ENCODE measurements around the gene EDC4. TPM values are rescaled to one million over a fixed set of nuclear protein-coding genes. Genes with fewer than 3 reads are reported as not detected.
A peak's percentile ranks its signal among the peaks of the same experiment; 100 is the strongest.

Gene EDC4
- total RNA-seq, 1 experiment from 2014 or later: 100 TPM

DNA sequence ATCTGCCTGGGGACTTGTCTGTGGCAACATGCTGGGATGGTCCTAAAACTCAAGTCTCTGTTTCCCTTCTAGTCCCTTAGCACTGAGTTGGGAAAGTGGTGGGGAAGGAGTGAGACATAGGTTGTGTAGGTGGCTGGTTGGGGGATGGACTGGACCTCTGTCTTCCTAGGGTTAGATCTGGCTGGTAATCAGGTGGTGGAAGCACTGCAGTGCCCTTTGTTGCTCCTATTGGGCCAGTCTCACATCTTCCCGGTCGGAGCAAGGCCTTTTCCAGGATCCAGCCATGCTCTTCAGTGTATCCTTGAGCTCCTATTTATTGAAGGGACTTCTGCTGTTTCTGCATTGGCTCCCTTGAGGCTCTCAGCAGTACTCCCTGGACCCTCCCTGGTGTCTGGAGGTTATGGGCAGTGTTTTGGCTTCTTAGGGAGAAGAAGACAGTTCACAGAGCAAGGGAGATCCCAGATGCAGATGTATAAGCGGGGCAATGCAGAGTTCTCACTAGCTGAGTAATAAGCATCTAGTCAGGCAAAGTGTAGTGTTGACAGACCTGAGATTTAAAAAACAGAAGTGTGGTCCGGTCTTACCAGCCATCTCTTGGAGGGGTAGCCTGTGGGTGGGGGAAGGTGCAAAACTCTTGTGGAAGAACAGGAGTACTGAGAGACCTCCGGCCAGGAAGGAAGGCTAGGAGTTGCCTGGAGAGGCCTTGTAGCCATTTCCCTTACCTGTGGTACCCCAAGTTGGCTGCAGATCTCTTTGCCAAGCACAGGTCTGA lies 27.4 kb upstream of the EDC4 start:
- Histone ChIP-seq H2AFZ (ENCODE audit: low read depth, low read length, poor library complexity, severe bottlenecking) (no peak overlapping the region), H3K27me3 (ENCODE audit: insufficient read depth, low read length) (no peaks in the 10 kb centered on the region), H3K9ac (ENCODE audit: low read length) (peak overlapping the region; percentile 93), H3K4me1 (ENCODE audit: control insufficient read depth in 1 of 2, insufficient read depth in 2 of 2, low read length in 2 of 2) (peaks cover 20 to 53% of the 10 kb centered on the region in 2 experiments), H3K27ac (ENCODE audit: low read depth, low read length) (peak overlapping the region; percentile 83), H3K9me2 (ENCODE audit: insufficient read depth) (no peaks in the 10 kb centered on the region), H3K79me2 (ENCODE audit: insufficient read depth, low read length) (peaks cover 54% of the 10 kb centered on the region), H3K4me3 (replicated peaks in 1 of 2; ENCODE audit: low read depth in 1 of 2, low read length in 2 of 2) (peak overlapping the region; percentile 83 to 96), H3K4me2 (ENCODE audit: low read length) (peak overlapping the region; percentile 82), H4K20me1 (ENCODE audit: insufficient read depth) (peaks cover 4% of the 10 kb centered on the region; the same call in 1 of the 2 replicates), H3K36me3 (ENCODE audit: control insufficient read depth in 1 of 2, insufficient read depth in 2 of 2, low read length in 2 of 2) (peaks cover 4 to 6% of the 10 kb centered on the region in 2 experiments; a peak in 2 of 4 replicates), H3K9me3 (ENCODE audit: control insufficient read depth in 1 of 2, insufficient read depth in 1 of 2, low read depth in 1 of 2, low read length in 2 of 2) (no peaks in the 10 kb centered on the region)
- CTCF ChIA-PET: interaction anchor here (1.1 to 2.4 kb wide), 2 partner anchors 29 to 39 kb away, joined by 5 to 18 read pairs; partner anchors contain the start of genes RANBP10 and TSNAXIP1
- DNase-seq (ENCODE audit: low read depth, low spot score): no peak
- no TSS peak for BruUV-seq (replicated peaks)
- TF ChIP-seq SIN3A (IDR thresholded peaks at IDR 0.05; ENCODE audit: low read depth) (no peak), SP1 (IDR thresholded peaks at IDR 0.05; ENCODE audit: low read depth) (no peak)
- ATAC-seq: no peak
- POLR2A ChIA-PET: interaction anchor here (1.2 to 1.7 kb wide), 3 partner anchors 11 to 39 kb away, joined by 5 to 7 read pairs (median 6); partner anchors contain the start of genes RANBP10 and TSNAXIP1
- intact Hi-C loops (cut with micrococcal nuclease): loop anchor here (1.0 kb wide), 1 partner anchor 39 kb away; the partner anchor contains the start of genes RANBP10 and TSNAXIP1
- RAD21 ChIA-PET (ENCODE audit: low non-redundant PET in 1 of 2, low total read pairs in 2 of 2, uncharacterized antibody in 2 of 2, unreplicated experiment in 2 of 2): no interaction called here

- peaks cover 59% of the 10 kb centered on the region for H3K79me2 ChIP-seq (ENCODE audit: insufficient read depth, low read length)
- TSS peak; percentile 83 for BruUV-seq (replicated peaks)
- intact Hi-C loops (cut with micrococcal nuclease): loop anchor here (1.0 kb wide), 1 partner anchor 40 kb away; the partner anchor contains the start of genes RANBP10 and TSNAXIP1
- H4K20me1 ChIP-seq (ENCODE audit: insufficient read depth): peaks cover 4% of the 10 kb centered on the region; the same call in 1 of the 2 replicates
- H3K4me2 ChIP-seq (ENCODE audit: low read length): peak overlapping the region; percentile 82
- H3K9me2 ChIP-seq (ENCODE audit: insufficient read depth): no peaks in the 10 kb centered on the region
- no peak for DNase-seq (ENCODE audit: low read depth, low spot score)
- no peaks in the 10 kb centered on the region for H3K27me3 ChIP-seq (ENCODE audit: insufficient read depth, low read length)
- peak overlapping the region; percentile 93 for H3K9ac ChIP-seq (ENCODE audit: low read length)
- peak overlapping the region; percentile 83 to 96 for H3K4me3 ChIP-seq (replicated peaks in 1 of 2; ENCODE audit: low read depth in 1 of 2, low read length in 2 of 2)
- ChIA-PET RAD21 (ENCODE audit: low non-redundant PET in 1 of 2, low total read pairs in 2 of 2, uncharacterized antibody in 2 of 2, unreplicated experiment in 2 of 2) (no interaction called here), POLR2A (interaction anchor here (0.7 to 1.7 kb wide), 3 partner anchors 12 to 39 kb away, joined by 3 to 6 read pairs (median 5); partner anchors contain the start of genes RANBP10 and TSNAXIP1), CTCF (interaction anchor here (2.4 kb wide), 1 partner anchor 30 kb away, joined by 18 read pairs; no protein-coding TSS in a partner anchor)
- peaks cover 20 to 53% of the 10 kb centered on the region in 2 experiments for H3K4me1 ChIP-seq (ENCODE audit: control insufficient read depth in 1 of 2, insufficient read depth in 2 of 2, low read length in 2 of 2)
- peaks cover 4 to 6% of the 10 kb centered on the region in 2 experiments; a peak in 2 of 4 replicates for H3K36me3 ChIP-seq (ENCODE audit: control insufficient read depth in 1 of 2, insufficient read depth in 2 of 2, low read length in 2 of 2)
- H3K27ac ChIP-seq (ENCODE audit: low read depth, low read length): peak overlapping the region; percentile 83
- H2AFZ ChIP-seq (ENCODE audit: low read depth, low read length, poor library complexity, severe bottlenecking): no peak overlapping the region
- ATAC-seq: no peak
- H3K9me3 ChIP-seq (ENCODE audit: control insufficient read depth in 1 of 2, insufficient read depth in 1 of 2, low read depth in 1 of 2, low read length in 2 of 2): no peaks in the 10 kb centered on the region
- TF ChIP-seq ZFX (IDR thresholded peaks at IDR 0.05) (no peak), REST (IDR thresholded peaks at IDR 0.05; ENCODE audit: low read depth) (no peak), SP1 (IDR thresholded peaks at IDR 0.05; ENCODE audit: low read depth) (no peak), POLR2A (IDR thresholded peaks at IDR 0.05; ENCODE audit: borderline replicate concordance, extremely low read depth, insufficient read depth, insufficient read length) (no peak), EGR1 (IDR thresholded peaks at IDR 0.05; ENCODE audit: low read depth) (no peak), YY1 (IDR thresholded peaks at IDR 0.05; ENCODE audit: extremely low read depth, insufficient replicate concordance, low read depth, low read length) (no peak), CTCF (IDR thresholded peaks at IDR 0.05 in 2 of 3, conservative IDR thresholded peaks at IDR 0.05 in 1 of 3; ENCODE audit: borderline replicate concordance in 1 of 3, insufficient read depth in 1 of 3, low read depth in 2 of 3, low read length in 2 of 3) (no peak), EZH2 (IDR thresholded peaks at IDR 0.05) (no peak), EZH2phosphoT487 (IDR thresholded peaks at IDR 0.05; ENCODE audit: borderline replicate concordance) (no peak), CEBPB (IDR thresholded peaks at IDR 0.05; ENCODE audit: low read depth) (no peak), RAD21 (IDR thresholded peaks at IDR 0.05; ENCODE audit: low read depth) (no peak)
- TF ChIP-seq, protein P1, sequence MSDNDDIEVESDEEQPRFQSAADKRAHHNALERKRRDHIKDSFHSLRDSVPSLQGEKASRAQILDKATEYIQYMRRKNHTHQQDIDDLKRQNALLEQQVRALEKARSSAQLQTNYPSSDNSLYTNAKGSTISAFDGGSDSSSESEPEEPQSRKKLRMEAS (IDR thresholded peaks at IDR 0.05): no peak
These were observed 26.9 kb upstream of the EDC4 start for GRCh38 chr16:67846063-67846319.
